HG02970 (cell line): Measurements from ENCODE around the gene C11orf68.

Experiments
- ATAC-seq: cut with Tn5 transposase; IDR thresholded peaks from one replicate; pipeline ENCODE4 v1.9.1; 2021; ENCODE audit warnings: mild to moderate bottlenecking, moderate library complexity, moderate number of reproducible peaks; ENCODE audit not compliant: unreplicated experiment, low FRiP score

C11orf68 gene

DNA sequence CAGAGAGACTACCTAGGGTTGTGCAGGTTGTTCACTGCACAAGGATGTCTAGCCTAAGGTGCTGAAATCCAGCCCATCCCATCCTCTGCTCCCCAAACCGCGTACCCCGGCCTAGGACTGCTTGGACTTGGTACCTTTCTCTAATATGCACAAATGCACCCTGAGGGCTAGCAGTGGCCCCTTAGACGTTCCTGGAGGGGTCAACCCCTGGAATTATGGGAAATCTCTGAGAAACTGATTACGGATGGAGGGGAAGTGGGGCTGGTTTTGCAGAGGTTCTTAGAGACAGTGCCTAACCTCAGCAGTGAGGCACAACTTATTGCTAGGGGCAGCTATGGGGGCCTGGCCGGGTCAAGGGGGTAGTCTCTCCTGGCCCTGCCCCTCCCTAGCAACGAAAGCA, 2.5 kb downstream of the C11orf68 start:
- ATAC-seq: no peak

GRCh38 chr11:65915821-65916251, 3.0 kb downstream of the C11orf68 start:
- ATAC-seq: no peak

DNA sequence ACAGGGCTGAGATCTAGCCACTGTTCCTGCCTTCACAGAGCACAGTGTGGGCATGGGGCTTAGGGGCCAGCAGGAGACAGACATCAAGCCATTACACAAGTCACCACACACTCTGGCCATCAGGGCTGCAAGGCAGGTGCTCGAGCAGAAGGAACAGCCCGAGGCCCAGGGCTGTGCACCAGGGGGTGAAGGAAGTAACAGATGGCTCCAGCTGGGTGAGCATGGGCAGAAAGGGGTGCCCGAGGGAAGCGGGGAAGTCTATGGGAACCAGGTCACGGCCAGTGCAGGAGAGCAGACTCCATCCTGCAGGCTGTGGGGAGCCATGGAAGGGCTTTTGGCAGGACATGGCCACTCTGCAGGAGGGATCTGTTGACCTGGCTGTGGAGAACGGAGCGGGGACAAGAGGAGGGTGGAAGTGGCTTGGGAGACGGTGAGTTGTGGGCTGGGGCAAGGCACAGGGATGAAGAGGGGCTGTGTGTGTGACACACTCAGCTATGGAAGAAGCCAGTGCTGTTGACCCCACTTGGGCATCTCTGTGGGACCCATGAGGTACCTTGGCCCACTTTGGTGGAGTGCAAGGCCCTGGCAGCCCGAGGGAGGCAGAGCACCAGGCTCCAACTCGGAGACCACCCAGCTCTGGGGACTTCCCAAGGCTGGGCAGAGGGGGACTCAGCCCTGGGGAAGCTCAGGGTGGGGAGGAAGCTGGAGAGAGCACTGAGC, 3.6 kb downstream of the C11orf68 start:
- ATAC-seq: no peak

- ATAC-seq: no peak
Observed at GRCh38 chr11:65912845-65913244, 6.0 kb downstream of the C11orf68 start.

GRCh38 chr11:65911682-65912568, 6.9 kb downstream of the C11orf68 start:
- ATAC-seq: no peak

GRCh38 chr11:65907878-65908277, 11.0 kb downstream of the C11orf68 start:
- no peak for ATAC-seq

DNA sequence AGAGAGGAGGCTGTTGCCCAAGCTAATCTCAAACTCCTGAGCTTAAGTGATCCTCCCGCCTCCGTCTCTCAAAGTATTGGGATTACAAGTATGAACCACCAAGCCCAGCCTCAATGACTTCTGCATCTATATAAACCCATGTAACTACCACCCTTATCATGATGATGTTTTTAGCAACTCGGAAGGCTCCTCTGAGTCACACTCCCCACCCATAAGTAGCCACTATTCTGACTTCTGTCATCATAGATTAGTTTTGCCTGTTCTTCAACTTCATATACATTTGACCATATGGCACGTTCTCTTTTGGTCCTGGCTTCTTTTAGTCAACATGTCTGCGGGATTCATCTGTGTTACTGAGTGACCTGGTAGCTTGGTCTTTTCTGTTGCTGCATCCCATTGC, 12.3 kb downstream of the C11orf68 start:
- ATAC-seq: no peak

DNA sequence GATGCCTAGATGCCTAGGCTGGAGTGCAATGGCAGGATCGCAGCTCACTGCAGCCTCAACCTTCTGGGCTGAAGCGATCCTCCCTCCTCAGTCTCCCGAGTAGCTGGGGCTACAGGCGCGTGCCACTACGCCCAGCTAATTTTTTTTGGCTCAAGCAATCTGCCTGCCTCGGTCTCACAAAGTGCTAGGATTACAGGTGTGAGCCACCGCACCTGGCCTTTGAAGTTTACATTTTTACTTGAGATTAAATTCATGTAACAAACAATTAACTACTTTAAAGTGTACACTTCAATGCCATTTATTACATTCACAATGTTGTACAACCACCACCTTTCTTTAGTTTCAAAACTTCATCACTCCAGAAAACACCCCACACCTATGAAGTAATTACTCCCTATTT, 15.1 kb downstream of the C11orf68 start:
- ATAC-seq: no peak

- no peak for ATAC-seq
Observed at GRCh38 chr11:65903068-65903481, 15.8 kb downstream of the C11orf68 start.

GRCh38 chr11:65900899-65901180, 18.0 kb downstream of the C11orf68 start:
- no peak for ATAC-seq

DNA sequence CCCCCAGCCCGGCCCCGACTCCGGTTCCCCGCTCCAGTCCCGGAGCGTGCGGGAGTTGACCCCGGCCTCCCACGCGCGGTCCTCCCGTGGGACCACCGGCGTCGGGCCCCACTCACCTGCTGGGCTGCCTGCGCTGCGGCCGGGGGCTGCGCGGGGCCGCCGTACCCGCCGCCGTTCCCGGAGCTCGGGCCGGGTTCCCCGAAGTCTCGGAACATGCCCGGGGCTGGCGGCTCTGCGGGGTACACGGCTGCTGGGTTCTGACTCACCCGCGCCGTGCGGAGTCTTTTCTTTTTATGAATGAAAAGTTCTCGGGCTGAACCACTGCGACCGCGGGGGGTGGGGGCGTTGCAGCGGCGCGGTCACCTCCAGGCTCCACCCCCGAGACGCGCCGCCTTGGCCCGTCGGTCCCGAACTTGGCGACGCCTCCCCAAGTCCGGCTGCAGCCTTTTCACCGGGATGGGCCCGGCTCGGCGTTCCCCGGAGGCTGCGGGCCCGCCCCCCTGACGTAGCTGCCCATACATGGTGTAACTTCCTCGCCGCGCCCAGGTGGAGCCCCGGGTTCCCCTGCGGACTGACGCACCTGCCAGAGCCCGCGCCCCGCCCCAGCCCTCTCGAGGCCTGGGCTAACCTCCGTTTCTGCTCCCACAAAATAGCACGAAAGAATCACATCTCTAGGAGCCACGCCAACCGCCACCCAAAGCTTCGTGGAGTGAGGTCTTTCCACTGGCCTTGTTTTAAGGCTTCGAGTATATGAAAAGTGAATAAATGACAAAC, 18.6 kb downstream of the C11orf68 start, which contains the start of gene FOSL1:
FOSL1 (minus strand) TSS at position 264 of the 774 bp plus-strand sequence; CDS start at position 215, 49 bp downstream.
- peak; percentile 88 for ATAC-seq

- ATAC-seq: no peak
Observed at GRCh38 chr11:65899356-65900124, 19.3 kb downstream of the C11orf68 start.

GRCh38 chr11:65898656-65899355, 20.1 kb downstream of the C11orf68 start:
- no peak for ATAC-seq

DNA sequence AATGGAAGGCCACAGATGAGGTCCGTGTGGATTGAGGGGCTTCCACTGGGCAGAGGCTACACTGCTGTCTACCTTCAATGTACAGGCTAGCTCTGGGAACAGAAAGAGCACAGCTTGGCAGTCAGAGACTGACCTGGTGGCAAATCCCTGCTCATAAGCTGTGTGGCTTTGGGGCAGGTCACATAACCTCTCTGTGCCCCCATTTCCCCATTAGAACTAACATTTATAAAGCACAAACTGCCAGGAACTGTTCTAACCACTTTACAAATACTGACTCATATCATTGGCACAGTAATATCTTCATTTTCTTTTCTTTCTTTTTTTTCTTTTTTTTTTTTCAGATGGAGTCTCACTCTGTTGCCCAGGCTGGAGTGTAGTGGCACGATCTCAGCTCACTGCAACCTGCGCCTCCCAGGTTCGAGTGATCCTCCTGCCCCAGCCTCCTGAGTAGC, 21.8 kb downstream of the C11orf68 start:
- no peak for ATAC-seq

GRCh38 chr11:65896034-65896999, 22.5 kb downstream of the C11orf68 start:
- no peak for ATAC-seq

DNA sequence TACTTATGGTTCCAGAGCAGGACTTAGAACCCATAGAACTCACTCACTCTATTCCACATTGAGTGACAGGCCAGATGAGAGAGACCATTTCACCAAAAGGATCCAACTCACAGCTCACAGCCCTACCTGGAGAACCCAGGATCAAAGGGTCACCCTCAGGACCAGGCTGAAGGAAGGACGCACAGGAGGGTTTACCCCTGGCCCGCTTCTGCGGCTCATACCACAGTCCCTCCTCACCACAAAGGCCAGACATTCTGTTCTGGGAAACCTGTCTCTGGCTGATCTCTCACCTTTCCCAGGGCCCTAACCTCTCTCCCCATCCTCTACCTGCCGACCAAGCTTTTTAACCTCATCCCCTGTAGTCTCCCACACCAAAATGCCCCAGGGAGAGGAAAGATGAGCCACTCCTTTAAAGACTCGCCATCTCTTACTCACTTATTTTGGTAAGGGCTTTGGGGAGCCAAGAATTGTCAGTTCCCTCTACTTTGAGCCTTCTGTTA, 23.3 kb downstream of the C11orf68 start:
- no peak for ATAC-seq

DNA sequence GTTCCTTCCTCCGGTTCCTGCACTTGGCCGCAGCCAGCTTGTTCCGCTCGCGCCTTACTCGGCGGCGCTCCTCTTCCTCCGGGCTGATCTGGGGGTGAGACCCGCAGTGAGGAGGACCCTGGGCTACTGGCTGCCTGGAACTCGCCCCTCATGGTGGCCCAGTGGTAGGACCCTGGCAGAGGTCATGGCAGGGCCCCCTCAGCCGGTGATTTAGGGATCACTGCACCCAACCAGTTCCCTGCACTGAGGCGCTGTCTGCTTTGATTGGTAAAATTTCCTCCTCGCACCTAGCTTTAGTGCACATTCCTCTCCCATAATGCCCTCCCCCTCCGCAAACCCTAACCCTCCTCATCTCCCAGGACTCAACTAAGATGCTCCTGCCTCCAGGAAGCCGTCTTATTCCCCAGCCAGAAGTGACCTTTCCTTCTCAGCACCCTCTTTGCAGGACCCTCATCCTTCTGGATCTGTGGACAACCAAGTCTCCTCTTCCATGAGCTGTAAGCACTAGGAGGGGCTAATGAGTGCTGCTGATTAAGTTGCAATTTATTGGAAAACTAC, 24.7 kb downstream of the C11orf68 start:
- no peak for ATAC-seq
